Raji (cell line): ENCODE results near the gene ASTN2.

ENCODE experiments used
- POLR2A ChIP-seq: IDR thresholded peaks from 2 replicates; pipeline ENCODE4 v1.6.1; 2011; ENCODE audit warnings: low read depth, low read length, control low read depth; ENCODE audit not compliant: insufficient read depth

Gene ASTN2

DNA sequence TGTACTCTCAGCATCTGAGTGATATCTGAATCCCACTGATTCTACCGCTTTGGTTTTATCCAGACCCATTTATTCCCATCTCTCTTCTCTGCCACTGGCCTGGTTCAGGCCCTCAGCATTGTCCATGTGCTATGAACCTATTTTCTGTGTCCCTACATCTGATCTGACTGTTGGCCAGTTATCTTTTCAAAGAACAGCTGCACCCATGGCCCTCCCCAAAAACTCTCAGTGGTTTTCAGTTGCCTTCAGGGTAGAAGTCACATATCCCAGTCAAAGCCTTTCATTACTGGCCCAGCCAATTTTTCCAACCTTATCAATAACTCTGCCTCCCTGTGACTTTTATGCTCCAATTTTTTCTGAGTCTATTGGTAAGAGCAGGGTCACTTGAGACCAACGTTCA is 430.7 kb downstream of the ASTN2 start:
- no peak for TF ChIP-seq POLR2A

DNA sequence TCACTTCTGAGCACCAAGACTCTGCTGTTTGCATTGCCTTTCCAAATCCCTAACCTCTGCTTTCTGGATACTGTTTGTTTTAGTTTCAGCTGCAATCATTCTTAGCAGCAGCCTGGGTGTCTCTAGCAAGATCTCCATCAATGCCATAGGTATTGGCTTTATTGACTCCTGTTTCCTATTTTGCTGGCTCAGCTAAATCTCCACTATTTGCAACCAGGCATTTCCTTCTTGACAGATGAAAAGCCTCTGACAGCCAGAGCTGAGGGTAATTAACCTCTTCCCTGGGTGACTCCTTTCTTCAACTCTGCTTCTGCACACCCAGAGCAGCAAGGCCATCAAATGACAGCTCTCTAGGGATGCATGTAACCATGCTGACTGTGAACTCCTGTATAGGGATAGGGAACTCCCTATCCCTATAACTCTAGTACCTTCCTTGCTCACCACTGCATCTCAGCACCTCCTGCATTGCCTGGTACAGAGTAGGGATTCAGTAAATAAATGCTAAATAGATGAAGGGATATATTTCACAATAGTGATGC is 434.2 kb downstream of the ASTN2 start:
- no peak for TF ChIP-seq POLR2A

DNA sequence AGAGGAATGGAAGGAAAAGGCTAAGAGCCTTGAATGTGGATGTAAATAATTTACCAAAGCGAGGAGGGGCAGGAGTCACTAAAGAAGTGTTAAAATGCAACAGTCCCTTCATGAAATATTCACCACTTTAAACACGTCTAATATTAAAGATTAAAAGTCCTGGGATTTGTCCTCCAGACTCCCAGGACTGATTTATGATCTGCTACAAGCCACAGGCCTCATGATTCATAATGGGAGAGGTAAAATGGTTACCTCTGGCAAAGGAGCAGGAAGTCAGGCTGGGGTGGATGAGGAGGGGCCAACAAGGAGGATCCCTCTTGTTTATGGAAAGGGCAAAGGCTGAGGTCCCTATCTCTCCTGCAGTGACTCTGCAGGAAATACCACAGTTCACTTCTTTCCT is 435.4 kb downstream of the ASTN2 start:
- TF ChIP-seq POLR2A = no peak

DNA sequence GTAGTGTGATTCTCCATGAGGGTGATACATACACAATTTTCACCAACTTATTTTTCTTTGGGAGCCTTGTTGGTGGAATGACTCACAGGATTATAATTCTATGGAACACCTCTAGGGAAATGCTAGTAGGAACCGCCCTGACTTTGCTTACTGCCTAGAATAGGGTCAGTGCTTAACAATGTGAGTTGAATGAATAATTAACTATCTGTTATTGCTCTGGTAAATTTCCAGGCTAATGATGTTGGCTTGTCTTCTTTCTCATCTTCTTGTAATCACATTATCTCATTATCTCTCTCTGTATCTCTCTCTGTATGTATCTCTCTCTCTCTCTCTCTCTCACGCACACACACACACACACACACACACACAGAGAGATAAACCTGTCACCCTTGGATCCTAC is 436.7 kb downstream of the ASTN2 start:
- TF ChIP-seq POLR2A = no peak

DNA sequence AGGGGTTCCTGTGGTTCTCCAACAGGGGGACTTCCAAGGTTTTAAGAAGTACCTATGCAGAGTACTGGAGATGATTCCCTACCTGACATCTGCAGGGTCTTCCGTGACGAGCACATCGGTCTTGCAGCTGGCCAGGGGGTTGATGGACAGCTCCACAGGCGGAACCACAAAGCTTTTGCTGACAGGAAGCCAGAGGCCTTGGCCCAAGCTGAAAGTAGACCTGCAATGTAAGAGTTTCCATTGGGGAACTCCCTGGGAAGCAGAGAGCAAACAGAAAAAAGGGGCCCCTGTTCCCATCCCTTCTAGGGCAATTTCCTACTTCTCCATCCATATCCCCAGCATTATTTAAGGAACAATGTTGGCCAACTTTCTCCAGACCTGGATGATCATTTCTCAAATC is 439.7 kb downstream of the ASTN2 start:
- TF ChIP-seq POLR2A = no peak

DNA sequence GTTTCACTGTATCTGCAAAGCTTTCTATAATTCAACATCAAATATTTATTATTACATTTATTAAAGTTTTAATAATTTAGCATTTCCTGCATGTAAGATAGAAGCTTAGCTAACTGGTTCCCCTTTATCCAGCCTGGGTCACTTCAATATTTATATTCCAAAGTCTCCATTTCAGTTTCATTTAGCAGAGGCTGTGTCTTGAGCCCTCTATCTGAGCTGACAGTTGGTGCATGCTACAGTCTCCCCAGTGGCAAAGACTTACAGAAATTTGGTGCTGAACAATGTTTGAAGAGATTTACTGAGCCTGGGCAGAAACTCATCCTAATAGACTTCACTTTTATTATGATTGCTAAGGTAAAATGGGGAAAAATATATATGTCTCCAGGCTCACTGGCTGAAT is 448.7 kb downstream of the ASTN2 start:
- TF ChIP-seq POLR2A = no peak

DNA sequence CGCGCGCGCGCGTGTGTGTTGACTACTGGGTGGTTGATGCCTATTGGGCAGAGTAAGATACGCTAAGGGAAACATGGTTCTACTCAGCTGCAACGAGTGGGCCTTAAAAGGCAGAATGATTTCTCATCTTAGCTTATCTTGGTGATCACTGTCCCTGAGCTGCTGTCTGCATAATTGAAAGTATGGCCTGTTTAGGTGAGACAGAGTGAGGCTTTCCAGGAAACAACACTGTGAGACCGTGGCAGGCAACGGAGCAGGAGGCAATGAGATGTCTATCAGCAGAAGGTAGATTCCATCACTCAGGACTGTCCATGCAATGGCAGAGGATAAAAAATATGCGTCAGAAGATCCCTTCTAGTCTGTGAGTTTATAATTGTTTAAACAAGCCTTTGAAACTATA is 450.6 kb downstream of the ASTN2 start:
- TF ChIP-seq POLR2A = no peak

DNA sequence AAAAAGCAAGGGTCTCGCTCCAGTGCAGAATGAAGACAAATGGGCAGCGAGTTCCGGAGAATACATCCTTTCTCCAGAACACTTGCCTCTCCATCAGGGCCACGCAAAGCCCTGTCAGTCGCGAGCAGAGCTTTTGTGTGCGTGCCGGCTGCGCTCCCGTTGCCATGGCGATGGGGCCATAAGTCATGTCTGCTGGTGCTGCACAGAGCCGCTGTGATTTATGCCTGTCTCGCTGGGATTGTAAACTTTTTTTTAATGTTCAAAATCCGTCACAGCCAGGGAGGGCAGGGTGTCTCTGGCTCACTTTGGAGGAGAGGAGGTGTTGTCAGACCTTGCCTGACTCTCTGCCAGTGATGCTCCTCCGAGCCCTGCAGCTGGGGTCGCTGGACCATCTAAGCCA is 455.0 kb downstream of the ASTN2 start:
- TF ChIP-seq POLR2A = no peak

DNA sequence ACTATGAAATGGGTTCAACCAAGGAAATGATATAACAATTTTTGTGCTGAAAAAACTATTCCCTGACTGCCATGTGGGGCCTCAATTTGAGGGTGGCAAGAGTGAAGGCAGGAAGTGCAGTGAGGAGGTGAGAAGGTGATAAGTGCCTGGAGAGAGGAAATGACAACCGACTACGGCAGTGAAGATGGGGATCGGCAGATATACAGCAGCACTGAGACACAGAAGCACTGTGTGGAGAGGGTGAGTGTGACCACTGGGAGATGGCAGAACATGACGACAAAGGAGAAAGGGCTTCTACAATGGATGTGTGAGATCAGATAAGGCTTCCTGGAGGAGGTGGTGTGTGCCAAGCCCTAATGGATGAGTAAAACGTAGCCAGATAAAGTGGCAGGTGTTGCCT is 456.0 kb downstream of the ASTN2 start:
- TF ChIP-seq POLR2A = no peak

DNA sequence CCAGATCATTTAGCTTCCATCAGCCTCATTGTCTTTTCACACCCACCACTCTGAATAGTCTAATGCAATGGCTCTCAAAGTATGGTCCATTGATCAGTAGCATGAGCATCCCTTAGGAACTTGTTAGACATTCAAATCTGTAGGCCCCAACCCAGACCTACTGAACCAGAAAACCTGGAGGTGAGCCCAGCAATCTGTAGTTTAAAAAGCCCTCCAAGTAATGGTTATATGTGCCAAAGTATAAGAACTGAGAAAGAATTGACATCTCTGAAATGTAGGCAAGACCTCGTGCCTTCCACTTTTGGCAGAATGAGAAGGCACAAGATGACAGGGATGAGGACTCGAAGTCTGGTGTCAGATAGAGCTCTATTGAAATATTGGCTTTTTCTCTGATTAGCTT is 460.1 kb downstream of the ASTN2 start:
- TF ChIP-seq POLR2A = no peak

DNA sequence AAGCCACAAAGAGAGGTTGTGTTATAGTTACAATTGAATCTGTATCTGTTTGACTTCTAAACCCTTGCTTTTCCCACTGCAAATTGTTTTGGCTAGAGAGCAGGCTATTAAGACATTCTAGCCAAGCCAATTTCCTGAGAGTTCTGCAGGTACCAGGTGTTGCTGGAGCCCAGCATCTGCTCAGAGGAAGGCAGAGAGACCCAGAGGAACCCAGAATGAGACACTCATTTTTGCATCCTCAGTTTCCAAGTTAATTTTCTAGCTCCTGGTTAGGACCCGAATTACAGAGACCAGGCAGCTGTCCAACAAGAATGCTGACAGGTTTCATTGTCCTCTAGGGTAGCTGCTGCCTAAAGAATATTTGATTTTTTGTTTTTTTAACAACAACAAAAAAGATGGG is 461.6 kb downstream of the ASTN2 start:
- no peak for TF ChIP-seq POLR2A

DNA sequence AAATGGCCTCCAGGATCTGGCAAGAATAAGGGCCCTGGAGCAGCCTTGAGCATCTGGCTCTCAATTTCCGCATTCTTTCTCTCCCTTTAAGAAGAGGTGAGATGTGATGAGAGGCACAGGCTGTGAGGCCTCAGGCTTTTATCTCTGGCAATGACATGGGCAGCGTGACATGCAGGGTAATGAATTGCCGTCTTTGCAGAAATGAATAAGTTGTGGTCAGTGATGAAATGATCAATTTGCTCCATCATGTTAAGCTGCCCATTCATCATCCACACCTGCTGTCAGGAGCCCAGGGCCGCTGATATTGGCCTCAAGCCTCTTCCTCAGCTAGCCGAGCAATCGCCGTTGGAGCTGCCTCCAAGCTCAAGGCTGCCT is 462.4 kb downstream of the ASTN2 start:
- TF ChIP-seq POLR2A = no peak

DNA sequence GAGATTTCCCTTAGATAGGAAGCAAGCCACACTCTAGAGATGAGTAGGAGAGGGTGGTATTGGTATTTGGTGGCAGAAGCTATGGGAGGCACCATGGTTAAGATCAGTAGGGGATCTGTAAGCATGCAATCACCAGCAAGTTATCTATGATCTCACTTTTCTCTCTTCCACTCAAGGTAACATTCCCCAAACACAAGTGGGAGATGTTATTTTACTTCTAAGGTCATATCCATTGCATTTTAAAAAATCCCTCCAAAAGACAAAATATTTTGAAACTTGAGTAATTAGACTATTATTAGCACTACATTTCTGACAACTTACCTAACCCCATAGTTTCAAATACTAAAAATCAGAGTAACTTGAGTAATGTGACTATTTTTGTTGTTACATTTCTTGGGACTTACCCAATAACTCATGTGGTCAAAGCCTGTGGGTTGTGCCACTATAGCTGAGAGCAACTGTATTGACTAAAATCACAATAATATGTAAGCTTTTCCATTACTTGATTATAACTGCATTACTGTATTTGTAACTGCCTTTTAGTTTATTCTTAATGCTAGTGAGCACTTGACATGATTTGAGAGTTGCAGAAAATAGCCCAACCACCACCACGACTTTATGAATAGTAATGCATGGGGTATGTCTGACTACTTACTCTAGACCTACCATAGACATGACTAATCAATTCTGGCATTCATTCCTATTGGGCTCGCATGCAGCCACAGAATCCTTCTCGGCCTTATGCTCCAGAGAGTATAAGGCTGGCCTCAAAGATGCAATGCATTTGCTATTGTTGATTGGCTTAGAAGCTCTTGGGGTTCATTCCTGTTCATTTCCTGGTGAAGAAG is 463.0 kb downstream of the ASTN2 start:
- no peak for TF ChIP-seq POLR2A

DNA sequence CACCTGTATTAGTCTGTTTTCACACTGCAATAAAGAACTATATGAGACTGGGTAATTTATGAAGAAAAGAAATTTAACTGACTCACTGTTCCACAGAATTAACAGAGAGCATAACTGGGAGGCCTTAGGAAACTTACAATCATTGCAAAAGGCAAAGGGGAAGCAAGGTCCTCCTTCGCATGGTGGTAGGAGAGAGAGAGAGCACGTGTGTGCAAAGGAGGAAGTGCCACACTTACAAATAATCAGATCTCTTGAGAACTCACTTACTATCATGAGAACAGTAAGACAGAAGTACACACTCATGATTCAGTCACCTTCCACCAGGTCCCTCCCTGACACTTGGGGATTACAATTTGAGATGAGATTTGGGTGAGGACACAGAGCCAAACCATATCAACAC is 469.0 kb downstream of the ASTN2 start:
- no peak for TF ChIP-seq POLR2A

DNA sequence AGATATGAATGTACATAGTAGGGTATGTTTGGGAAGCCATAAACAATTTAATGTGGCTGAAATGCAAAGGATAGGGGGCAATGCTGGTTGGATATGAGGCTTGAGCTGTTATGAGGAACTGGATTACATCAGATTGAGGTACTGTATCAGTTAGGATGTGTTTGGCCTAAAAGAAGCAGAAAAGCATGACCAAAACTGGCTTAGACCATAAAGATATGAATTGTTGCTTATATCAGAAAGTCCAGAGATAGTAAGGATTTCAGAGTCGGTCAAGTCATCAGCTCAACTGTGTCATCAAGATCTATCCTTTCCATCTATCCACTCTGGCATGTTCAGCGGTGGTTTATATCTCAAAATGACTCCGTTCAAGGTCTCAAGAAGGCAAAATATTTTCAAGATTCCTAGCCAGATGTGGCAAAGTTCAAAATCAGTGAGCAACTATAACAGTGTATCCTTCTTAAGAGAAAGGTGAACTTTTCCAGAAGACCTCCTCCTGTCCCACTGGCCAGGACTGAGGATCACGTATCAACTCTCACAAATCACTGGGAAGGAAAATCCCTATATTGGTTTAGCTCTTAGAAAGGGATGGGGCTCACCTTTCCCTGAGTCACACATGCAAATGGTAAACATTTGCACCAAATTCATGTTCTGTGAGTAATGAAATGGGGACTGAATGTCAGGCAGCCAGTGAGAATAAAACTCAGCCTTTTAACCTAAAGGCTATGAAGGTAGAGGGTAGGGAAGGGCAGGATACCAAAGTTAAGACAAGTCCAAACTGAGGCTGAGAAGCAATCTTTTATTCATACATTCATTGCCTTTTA is 469.9 kb downstream of the ASTN2 start:
- no peak for TF ChIP-seq POLR2A

DNA sequence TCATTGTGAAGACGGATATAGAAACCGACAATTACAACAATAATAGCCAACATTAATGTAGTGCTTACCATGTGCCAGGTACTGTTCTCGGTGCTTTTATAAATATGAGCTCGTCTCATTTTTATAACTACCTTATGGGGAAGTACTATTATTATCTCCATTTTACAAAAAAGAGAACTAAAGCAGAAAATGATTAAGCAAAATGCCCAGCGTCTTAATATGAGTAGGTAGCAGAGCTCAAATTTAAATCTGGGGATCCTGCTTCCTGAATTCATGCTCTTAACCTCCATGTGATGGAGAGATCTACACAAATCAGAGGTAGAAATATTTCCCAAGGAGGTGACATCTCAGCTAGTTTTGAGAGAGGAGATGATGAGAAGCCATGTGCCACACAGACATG is 470.9 kb downstream of the ASTN2 start:
- no peak for TF ChIP-seq POLR2A

DNA sequence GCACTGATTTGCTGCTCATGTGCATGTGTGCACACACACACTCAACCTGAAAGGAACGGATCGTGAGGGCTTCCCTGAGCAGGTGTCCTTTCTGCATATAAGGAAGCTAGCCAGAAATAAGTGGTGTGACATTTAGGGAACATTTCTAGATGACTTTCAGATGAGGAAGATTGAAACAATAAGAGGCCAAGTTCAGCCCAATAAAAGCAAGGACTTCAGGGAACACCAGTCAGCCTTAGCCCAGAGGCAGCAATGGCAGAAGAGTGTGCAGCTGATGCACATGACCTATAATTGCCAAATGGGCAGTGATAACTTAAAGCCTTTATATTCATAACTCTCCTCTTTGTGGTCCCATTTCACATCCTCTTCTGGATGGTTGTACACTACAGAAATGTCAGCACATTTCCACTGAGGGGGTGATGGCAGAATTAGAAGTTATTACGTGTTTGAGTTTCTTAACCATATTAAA is 472.2 kb downstream of the ASTN2 start:
- TF ChIP-seq POLR2A = no peak

DNA sequence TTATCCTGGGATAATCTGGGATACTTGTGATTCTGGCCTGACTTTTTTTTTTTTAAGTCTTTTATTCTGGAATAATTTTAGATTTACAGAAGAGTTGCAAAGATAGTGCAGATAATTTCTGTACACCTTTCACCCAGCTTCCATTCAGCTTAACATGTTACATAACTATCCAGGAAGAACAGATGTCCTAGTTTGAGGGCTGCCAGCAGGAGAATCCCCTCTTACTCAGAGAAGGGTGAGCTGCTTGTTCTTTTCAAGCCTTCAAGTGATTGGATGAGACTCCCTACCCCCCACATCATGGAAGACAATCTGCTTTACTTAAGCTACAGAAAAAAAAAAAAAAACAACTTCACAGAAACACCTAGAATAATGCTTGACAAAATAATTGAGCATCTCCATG is 473.6 kb downstream of the ASTN2 start:
- TF ChIP-seq POLR2A = no peak
